GM19395 (cell line): Measurements from ENCODE around the gene TRPV4.
"Not testable (repeated sequence)": the region's sequence is repeated elsewhere in the genome, so short reads cannot be mapped to it uniquely, and the experiment has no call there.

Experiments
- ATAC-seq: cut with Tn5 transposase; IDR thresholded peaks from one replicate; pipeline ENCODE4 v1.9.1; 2021; ENCODE audit warnings: mild to moderate bottlenecking, moderate library complexity; ENCODE audit not compliant: unreplicated experiment

Gene TRPV4

DNA sequence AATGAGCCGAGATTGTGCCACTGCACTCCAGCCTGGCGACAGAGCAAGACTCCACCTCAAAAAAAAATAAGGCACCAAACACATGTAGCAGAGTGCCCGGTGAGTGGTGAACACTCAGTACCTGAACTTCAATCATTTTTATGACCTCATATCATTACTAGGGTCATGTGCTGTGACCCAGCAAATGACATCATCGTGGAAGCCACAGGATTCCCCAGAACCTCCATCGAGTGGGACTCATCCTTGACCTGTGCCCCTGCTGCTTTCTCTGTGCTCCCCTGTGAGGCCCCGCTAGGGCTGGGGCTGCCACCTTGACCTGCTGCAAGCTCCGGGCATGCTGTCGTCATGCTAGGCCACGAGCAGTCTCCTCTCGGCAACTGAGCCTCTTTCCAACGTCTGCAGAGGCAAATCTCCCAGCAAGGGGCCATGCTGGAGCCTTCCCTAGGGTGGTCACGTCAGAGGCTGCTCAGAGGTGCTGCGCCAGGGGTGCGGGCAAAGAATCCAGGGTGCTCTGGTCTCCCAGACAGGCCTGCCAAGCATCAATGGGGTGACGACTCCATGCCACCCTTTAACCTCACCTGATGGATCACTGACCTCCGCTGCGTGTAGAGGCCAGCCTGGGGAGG is 28.6 kb upstream of the TRPV4 start:
- ATAC-seq = no peak

DNA sequence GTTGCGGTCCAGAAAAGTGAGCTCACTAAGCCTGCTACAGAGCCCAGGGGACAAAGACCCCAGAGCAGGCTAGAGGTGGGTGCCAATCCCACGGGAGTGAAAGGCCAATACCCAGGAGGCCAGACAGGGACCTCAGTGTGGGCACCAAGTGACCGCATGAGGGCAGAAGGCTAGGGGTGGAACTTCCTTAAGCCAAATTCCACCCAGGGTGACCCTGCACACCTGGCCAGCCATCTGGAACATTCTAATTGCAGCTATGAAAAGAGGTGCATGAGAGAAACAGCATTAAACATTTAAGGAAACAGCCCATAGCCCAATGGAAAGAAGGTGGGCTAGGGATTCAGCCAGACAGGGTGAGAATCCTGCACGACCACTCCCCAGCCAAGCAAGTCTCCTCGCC is 27.8 kb upstream of the TRPV4 start:
- no peak for ATAC-seq

DNA sequence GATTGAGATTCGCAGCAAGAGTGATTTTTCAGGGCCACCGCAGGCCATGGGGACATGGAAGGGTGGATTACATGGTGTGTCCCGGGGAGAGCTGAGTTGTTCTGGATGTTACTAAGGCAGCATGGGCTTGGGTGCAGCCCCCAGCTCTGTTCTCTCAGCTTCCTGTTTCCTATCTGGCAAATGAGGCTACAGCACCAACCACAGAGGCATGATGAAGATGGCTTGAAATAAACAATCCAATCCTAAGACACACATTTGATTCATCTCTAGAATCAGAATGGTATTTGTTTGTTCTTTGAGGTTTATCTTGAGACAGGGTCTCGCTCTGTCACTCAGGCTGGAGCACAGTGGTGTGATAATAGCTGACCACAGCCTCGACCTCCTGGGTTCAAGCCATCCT is 25.6 kb upstream of the TRPV4 start:
- no peak for ATAC-seq

DNA sequence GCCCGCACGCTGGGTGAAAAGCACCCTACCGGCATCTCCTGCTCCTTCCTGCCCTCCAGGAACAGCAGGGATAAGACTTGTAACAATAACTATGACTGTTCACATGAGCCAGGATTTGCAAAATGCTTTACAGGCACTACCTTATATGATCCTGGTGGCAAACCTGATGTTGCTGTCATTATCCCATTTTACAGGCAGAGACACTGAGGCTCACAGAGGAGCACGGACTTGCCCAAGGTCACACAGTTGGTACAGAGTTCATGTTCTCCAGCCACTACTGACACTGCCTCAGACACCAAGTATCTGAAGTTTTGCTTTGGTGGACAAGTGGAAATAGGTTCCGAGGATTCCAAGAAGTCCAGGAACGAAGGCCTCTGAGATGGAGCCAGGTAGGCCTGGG is 24.5 kb upstream of the TRPV4 start:
- no peak for ATAC-seq

DNA sequence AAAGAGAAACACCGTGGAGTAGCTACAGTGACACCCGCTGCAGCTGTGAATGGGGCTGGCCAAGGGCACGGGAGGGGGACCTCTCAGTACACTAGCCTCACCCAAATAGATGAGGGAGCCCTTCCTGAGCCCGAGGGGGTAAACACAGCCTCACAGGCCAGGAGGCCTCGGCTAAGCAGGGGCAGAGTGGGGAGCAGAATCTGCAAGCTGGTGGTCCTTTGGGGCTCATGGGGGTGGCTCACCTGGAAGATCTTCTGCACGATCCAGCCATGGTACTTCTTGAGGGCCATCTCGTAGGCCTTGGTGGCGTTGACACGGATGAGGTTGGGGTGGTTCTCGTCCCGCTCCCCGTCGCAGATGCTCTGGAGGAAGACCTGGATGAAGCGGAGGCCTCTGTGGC is 22.2 kb upstream of the TRPV4 start:
- ATAC-seq = no peak

DNA sequence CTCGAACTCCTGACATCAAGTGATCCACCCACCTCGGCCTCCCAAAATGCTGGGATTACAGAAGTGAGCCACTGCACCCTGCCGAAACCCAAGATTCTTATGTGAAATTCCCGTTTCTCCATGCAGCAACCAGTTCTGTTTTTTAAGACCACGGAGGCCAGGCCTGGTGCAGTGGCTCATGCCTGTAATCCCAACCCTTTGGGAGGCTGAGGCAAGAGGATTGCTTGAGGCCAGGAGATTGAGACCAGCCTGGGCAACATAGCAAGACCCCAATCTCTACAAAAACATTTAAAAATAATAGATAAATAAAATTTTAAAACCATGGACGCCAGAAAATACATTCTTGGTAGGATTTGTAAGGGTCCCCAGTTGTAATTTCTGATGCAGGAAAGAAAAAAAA is 17.3 kb upstream of the TRPV4 start:
- not testable (repeated sequence) for ATAC-seq

DNA sequence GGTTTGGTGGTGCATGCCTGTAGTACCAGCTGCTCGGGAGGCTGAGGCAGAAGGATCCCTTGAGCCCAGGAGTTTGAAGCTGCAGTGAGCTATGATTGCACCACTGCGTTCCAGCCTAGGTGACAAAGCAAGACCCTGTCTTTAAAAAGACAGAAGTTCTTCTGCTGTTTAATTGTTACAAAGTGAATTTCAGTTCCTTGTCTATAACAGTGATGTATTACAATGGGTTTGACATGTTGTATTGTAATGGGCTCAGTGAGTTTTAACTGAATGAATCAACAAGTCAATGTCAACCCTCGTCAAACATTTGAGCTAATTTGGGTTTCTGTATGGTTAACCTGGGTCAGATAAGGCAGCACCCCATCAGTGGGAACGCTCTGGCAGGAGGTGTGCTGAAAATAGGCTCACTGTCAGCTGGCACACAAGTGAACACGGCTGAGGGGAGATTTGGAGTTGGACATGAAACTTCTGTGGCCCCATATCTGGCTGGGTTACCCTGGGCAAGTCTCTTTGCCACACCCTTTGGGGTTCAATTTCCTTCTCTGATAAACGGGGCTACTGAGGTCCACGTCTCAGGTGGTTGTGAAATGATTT is 14.0 kb upstream of the TRPV4 start:
- ATAC-seq = no peak

DNA sequence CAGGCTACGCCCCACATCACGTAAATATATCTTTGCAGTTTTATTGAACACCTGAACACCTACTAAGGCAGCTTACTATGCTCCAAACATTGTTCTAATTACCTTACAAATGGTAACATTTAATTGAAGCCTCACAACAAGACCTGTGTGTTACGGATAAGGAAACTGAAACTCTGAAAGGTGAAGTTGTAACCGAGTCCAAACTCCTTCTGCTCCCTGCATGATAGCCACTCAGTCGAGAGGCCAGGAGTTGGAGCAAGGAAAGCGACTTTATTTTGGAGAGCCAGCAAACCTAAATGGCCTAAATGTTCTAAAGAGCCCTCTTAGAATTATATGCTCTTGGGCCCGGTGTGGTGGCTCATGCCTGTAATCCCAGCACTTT is 12.6 kb upstream of the TRPV4 start:
- ATAC-seq = no peak

DNA sequence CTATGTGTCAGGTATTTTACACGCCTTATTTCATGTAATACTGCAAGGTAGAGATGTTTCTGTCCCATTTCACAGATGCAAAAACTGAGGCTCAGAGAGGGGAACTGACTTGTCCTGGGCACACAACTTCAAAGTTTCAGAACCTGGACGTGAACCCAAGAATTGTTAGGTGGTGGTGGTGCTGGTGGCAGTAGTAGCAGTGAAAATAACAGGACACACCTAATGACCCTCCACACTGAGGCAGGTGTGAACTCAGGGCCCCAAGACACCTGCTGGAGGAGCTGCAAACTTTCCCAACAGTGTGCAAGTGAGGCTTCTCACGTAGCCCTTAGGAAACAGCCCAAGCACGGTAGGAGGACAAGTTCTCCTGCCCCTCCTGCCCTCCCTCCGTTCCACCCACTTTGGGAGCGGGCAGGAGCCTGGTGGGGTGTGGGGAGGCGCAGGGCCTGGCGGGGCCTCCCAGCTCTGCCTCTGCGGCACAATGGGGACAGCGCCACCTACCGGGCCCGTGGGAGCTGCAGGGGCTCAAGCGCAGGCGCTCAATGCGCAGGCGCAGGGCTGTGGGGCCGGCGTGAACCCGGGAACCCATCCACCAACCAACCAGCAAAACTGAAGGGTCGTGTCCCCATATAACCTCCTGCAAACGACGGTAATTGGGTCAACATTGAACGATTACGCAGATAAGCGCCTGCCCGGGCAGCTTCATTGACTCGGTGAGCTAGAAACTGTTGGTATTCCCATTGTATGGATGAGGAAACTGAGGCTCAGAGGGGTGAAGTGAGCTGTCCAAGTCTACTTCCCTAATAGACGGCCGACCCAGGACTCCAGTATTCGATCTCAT is 12.0 kb upstream of the TRPV4 start:
- peak; percentile 72 for ATAC-seq

DNA sequence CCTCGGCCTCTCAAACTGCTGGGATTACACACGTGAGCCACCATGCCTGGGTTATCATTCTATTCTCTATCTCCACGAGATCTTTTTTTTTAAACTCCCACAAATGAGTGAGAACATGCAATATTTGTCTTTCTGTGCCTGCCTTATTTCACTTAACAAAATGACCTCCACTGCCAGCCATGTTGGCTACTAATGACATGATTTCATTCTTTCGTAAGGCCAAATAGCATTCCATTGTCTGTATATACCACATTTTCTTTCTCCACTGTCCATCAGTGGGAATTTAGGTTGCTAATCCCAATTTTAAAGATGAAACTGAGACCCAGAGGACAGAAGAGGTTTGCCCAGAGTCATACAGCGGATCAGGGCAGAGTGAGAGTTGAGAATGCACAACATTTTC is 10.9 kb upstream of the TRPV4 start:
- ATAC-seq = no peak

DNA sequence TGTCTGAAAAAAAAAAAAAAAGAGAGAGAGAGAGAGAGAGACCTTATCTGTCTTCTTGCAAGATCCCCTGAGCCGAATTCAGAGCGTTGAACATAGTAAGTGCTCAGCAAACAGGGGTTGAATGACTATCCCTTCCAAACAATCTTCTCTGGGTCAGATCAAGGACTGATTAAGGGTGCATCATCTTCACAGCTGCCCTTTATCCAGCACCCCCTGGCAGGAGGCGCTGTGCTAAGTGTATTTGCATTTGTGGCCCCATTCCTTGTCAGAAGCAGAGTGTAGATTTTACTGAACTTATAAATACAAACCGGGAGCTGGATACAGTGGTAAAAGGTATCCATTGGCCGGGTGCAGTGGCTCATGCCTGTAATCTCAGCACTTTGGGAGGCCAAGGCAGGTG is 8.8 kb upstream of the TRPV4 start:
- no peak for ATAC-seq

DNA sequence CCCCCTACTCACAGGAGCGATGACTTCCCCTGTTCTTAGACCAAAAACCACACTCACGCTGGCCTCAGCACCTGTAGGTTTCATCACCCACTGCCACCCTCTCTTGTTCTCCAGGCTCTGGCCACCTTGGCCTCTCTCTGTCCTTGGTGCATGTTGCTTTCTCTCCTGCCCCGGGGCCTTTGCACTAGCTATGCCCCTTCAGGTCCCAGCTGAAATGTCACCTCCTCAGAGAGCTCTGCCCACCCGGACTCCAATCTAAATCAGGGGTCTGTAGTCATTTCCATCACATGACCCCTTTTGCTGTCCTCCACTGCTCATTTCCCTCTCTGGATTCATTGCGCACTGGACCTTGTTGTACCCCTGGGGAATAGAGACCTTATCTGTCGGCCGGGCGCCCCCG is 8.2 kb upstream of the TRPV4 start:
- no peak for ATAC-seq

DNA sequence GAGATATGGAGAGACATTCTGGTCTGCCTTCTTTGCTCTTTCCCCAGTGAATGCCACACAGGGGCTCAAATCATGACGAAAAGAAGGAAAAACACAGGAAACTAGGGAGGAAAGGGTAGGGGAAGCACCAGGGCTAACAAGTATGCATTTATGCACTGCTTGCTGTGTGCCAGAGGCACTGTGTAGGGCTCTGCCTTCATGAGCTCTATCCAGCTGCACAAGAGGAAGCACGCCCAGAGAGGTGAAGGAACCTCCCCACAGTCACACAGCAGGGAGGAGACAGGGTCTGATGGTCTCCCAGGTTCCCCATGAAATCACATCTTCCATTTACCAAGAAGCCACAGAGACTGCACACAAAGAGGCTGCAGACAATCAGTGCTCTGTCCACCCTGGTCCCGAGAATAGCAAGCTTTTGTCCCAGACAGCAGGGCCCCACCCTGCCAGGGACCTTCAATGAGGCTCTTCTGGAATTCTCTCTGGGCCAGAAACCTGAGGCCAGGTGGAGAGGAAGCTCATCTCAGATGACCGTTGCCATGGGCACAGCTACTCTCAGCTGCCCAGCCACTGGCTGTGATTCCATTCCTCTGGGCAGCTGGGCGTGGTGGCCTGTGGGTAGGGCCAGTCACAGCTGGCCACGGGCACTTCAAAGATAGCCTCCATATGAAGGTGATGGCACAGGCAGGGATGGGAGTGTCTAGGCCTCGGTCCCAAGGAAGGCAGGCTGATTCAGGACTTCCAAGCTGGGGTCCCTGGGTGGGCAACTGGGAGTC is 7.3 kb upstream of the TRPV4 start:
- ATAC-seq = no peak

DNA sequence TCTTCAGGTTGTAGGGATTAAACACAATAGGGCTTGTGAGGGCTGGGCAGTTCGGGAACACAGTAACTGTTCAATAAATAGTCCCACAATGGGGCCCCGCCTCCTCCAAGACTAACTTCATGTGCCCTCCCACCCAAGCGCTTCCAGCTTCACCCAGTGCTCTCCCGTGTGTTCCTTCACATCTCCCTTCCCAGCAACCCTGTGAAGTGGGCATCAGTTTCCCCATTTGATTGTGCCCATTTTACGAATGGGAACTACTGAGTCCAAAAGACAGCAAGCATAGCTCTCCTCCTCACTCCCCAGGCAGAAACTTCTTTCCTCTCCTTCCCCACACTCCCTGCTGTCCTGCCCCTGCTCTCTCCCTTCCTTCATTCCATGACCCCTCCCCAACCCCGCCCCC is 6.2 kb upstream of the TRPV4 start:
- ATAC-seq = no peak

DNA sequence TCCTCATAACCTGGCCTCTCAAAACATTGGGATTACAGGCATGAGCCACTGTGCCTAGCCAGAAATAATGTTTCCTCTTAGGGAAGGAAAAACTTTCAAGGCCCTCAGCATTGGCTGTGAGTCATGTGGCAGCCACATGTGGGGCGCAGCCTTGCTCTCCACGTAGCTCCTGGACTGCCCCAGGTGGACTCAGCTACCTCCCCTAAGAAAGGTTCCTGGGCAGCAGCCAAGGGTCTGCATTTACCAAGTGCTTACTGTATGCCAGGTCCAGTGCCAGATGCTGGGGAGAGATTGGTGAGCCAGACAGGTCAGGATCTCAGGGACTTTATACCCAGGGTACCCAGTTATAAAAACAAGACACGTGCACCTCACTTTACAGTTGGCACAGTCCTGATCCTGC is 3.7 kb upstream of the TRPV4 start:
- no peak for ATAC-seq

DNA sequence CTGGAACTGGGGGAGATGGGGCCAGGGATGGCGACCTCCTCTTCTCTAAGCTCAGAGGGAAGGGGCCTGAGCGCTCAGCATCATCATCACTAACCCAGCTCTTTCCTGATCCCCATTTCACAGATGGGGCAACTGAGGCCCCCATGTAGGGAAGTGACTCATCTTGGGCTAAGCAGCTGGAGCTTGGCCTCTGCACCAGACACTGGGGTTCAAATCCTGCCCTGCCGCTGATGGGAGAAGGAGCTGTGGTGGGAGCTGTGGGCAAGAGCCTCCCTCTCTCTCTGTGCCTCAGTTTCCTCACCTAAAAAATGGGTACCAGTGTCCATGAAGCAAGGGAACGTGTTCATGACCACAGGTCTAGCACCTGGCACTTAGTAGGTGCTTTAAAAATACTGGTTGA is 2.6 kb upstream of the TRPV4 start:
- no peak for ATAC-seq

DNA sequence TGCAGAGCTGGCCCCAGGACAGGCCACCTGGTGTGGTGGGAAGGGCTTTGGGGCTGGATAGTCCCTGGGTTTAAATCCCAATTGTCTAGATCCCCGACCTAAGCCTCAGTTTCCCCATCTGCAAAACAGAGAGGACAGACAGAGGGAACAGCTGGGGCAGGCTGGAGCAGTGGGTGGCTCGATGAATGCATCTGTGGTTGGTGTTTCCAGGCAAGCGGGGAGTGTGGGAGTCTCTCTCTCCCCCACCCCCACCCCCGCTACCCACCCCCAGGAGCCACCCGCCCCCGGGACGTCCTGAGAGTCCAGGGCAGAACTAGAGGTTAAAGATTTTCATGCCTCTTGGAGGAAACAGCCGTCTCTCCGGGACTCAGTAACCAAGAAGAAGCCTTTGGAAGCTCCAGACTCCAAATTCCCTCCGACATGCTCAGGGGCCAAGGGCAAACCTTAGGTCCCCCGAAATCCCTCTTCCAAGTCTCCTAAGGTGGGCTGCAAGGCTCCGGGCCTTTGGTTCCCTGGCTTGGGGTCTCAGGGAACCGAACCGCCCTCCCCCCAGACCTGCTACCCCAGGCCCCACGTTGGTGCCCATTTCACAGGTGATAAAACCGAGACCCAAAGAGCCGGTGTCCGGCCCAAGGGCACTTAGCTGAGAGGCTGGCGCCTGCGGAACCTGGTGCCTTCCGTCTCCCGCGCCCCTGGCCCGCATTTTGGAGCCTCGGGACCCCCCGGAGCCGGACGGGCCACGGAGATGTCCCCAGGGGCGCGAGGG is 474 bp downstream of the TRPV4 start:
- no peak for ATAC-seq

DNA sequence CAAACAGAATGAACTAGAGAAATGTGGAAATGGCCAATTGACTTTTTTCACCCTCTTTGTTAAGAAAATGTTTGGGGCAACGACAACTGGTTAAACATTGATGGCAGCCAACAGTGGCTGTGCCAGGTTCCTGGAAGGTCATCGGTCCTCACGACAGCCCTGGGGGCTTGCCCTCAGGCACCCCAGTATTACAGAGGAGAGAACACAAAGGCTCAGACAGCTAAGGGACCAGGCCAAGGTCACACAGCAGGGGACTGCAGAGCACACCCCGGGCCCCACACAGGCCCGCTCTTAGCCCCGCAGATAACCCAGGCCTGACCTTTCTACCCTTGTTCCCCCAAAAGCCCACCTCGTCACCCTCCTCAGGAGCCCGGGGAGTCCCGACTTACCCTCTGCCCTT is 1.3 kb downstream of the TRPV4 start:
- ATAC-seq = no peak

DNA sequence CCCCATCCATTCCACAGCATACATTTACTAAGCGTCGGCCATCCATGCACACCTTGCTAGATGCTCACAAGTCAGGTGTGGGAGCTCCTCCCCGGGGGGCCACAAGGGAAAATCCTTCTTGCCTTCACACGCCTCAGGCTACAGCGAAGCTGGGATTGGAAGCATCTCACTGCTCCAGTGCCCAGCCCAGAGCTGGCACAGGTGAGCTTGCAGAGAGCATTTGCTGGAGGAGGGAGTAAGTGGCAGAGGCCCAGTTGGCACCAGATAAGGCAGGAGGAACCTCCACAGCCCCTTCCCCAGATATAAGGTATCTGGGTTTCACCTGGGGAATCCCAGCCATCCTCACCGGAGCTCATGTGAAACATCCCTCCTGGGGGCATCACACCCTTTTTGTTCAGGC is 1.8 kb downstream of the TRPV4 start:
- ATAC-seq = no peak

DNA sequence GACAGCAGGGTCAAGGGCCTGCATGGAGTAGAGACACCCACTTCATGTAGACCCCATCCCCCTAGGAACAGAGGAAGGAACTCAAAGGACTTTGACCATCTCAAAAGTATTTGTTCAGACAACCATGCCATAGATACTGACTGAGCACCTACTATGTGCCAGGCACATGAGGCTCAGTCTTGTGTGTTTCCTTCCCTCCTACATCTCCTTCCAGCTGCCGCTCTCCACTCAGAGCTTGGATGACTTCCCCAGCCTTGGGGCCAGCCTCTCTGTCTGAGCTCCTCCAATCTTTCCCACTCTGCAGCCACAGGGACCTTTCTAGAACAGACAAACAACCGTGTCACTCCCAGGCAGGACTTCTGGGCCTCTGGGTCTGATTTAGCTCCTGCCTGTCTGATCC is 2.5 kb downstream of the TRPV4 start:
- ATAC-seq = no peak

DNA sequence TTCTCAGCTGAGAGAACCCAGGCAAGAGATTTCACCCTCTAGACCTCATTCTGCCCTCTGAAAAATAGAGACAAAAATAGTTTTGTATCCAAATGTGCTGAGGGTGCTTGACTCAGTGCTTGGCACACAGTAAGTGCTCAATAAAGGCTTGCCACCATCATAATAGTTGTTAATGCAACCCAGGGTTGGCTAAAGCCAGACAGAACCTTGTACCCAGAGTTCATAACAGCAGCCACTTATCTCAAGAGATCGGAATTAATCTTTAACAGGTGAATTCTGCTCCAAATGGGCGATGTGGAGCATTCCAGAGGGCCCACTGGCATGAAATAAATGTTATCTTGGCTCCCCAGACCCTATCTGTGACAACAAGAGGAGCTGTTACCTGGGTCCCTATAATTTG is 2.9 kb downstream of the TRPV4 start:
- no peak for ATAC-seq
